Measurements from ENCODE around the gene FGD4. TPM values are rescaled to one million over a fixed set of nuclear protein-coding genes. Genes with fewer than 3 reads are reported as not detected.

The FGD4 gene
- total and polyA plus RNA-seq, 2 of the 4 experiments (the other 2 are of a cell fraction), result 2.1 to 8.8 TPM

GRCh38 chr12:32532422-32532821 is 133.1 kb downstream of the FGD4 start:
- POLR2A ChIA-PET (ENCODE audit: unreplicated experiment), result no interaction called here
- dilution Hi-C loops (cut with HindIII; ENCODE audit: low sequenced_read_pairs, unreplicated experiment), result no loop called here

More at GRCh38 chr12:32532422-32532821, 133.1 kb downstream of the FGD4 start:
- Histone ChIP-seq H2BK15ac (ENCODE audit: low read depth, low read length) (peak overlapping the region; percentile 92; the same call in 1 of the 3 replicates), H2AK9ac (replicated peaks; ENCODE audit: low read depth, low read length, poor library complexity) (no peak overlapping the region), H3K4me3 (ENCODE audit: insufficient read depth, low read depth, low read length) (no peak overlapping the region), H2AK5ac (ENCODE audit: low read depth, low read length) (no peak overlapping the region), H3K14ac (replicated peaks; ENCODE audit: low read depth, low read length) (no peak overlapping the region), H3K27ac (ENCODE audit: insufficient read depth, low read length) (no peak overlapping the region), H3K36me3 (ENCODE audit: control insufficient read depth, insufficient read depth, low read length) (no peaks in the 10 kb centered on the region), H3K56ac (ENCODE audit: extremely low read depth, insufficient read depth, low read length) (no peak overlapping the region), H3K9ac (ENCODE audit: low read depth, low read length) (no peak overlapping the region), H3K4me2 (ENCODE audit: low read depth, low read length) (no peak overlapping the region), H3K4me1 (ENCODE audit: control insufficient read depth, insufficient read depth, low read length) (peaks cover 4% of the 10 kb centered on the region), H3K23ac (ENCODE audit: low read depth, low read length) (no peak overlapping the region), H4K8ac (ENCODE audit: low read depth in 2 of 2, low read length in 2 of 2) (no peak overlapping the region), H3K27me3 (ENCODE audit: control insufficient read depth, insufficient read depth, low read length) (no peaks in the 10 kb centered on the region), H2BK20ac (ENCODE audit: low read depth, low read length) (peak overlapping the region; percentile 38; the same call in 1 of the 2 replicates), H3K18ac (ENCODE audit: low read depth, low read length) (no peak overlapping the region), H3K9me3 (ENCODE audit: control insufficient read depth, insufficient read depth, low read length) (no peaks in the 10 kb centered on the region), H2BK120ac (ENCODE audit: low read depth, low read length) (peak overlapping the region; percentile 65; the same call in 1 of the 2 replicates), H2AFZ (replicated peaks; ENCODE audit: low read length, poor library complexity) (no peak overlapping the region), H3K4ac (ENCODE audit: low read depth, low read length) (peak overlapping the region; percentile 84; the same call in 1 of the 2 replicates), H2BK5ac (ENCODE audit: low read depth, low read length, poor library complexity, severe bottlenecking) (no peak overlapping the region), H3K79me1 (ENCODE audit: low read depth in 1 of 2, low read length in 2 of 2) (peaks cover 6 to 10% of the 10 kb centered on the region in 2 experiments), H4K91ac (ENCODE audit: insufficient read depth, low read depth, low read length) (no peak overlapping the region), H4K5ac (ENCODE audit: low read depth, low read length) (no peak overlapping the region), H3K9me1 (ENCODE audit: insufficient read depth, low read length) (peaks cover 7% of the 10 kb centered on the region), H4K20me1 (ENCODE audit: insufficient read depth, low read length) (no peaks in the 10 kb centered on the region)
- no CpG with 5 or more reads among the region's 1 CpG for WGBS, 2 experiments (ENCODE audit: extremely low coverage in 2 of 2, insufficient read length in 1 of 2)
- TF ChIP-seq RFX5 (IDR thresholded peaks at IDR 0.05; ENCODE audit: low read depth, low read length) (no peak), USF2 (IDR thresholded peaks at IDR 0.05; ENCODE audit: low read depth, low read length) (no peak), CEBPB (IDR thresholded peaks at IDR 0.05; ENCODE audit: low read depth, low read length) (no peak), POLR2A (IDR thresholded peaks at IDR 0.05; ENCODE audit: low read depth, low read length) (no peak), FOS (IDR thresholded peaks at IDR 0.05; ENCODE audit: low read depth, low read length) (no peak), BHLHE40 (IDR thresholded peaks at IDR 0.05; ENCODE audit: low read depth, low read length) (no peak), MXI1 (IDR thresholded peaks at IDR 0.05; ENCODE audit: borderline replicate concordance, low read depth, low read length) (no peak), NFE2L2 (IDR thresholded peaks at IDR 0.05; ENCODE audit: low read depth, low read length) (no peak), MAZ (IDR thresholded peaks at IDR 0.05; ENCODE audit: borderline replicate concordance, low read depth, low read length) (no peak), CHD1 (IDR thresholded peaks at IDR 0.05; ENCODE audit: low read depth, low read length) (no peak), MAFK (IDR thresholded peaks at IDR 0.05; ENCODE audit: low read depth, low read length) (no peak), ELK1 (IDR thresholded peaks at IDR 0.05; ENCODE audit: borderline replicate concordance, low read depth, low read length) (no peak), RAD21 (IDR thresholded peaks at IDR 0.05; ENCODE audit: low read length) (no peak), SMC3 (IDR thresholded peaks at IDR 0.05; ENCODE audit: low read depth, low read length) (no peak), RCOR1 (IDR thresholded peaks at IDR 0.05; ENCODE audit: insufficient replicate concordance, low read length) (no peak), CTCF (conservative IDR thresholded peaks at IDR 0.05; ENCODE audit: low read depth, low read length) (no peak)
- CTCF ChIA-PET, result interaction anchor here (0.6 kb wide), 1 partner anchor 1042 kb away, joined by 3 read pairs; no protein-coding TSS in a partner anchor
- in situ Hi-C loops (cut with MboI; ENCODE audit: low sequenced_read_pairs), result no loop called here
- ATAC-seq (ENCODE audit: low read depth) (no peak), DNase-seq (no peak)
- no TSS peak for BruUV-seq (replicated peaks)
- intact Hi-C loops (cut with micrococcal nuclease), result loop anchor here (10.0 kb wide), 1 partner anchor 148 kb away; no protein-coding TSS in a partner anchor

Data from IMR-90 (cell line).